Head of caudate nucleus (tissue), 42 donors: ENCODE results near the gene C1GALT1C1.
A peak's percentile ranks its signal among the peaks of the same experiment; 100 is the strongest.
"Not testable (repeated sequence)": the region's sequence is repeated elsewhere in the genome, so short reads cannot be mapped to it uniquely, and the experiment has no call there.

Experiments
- DNase-seq, 42 donors: peaks; one replicate each; pipeline versions ENCODE4 v3.0.0 to v3.0.0-alpha.2; 2020 to 2021; ENCODE audit warnings: mixed read lengths in 7 of 42
- intact Hi-C: fragments of 100-400 bp; cut with DNase I; formaldehyde crosslinking; loops from one replicate; pipeline ENCODE4 v1.15.0; 2022

Gene C1GALT1C1

GRCh38 chrX:120629667-120630537 lies at the start of gene C1GALT1C1:
Gene C1GALT1C1, minus strand, starts transcription at chrX:120630054. Its CDS starts 2,888 bp downstream, at chrX:120627166.
- DNase-seq = peak; percentile 77 to 95 (median 89)
- intact Hi-C loops = no loop called here

GRCh38 chrX:120677004-120677652 lies 47.3 kb upstream of the C1GALT1C1 start:
- no peak for DNase-seq
- intact Hi-C loops = no loop called here

- DNase-seq = no peak
- intact Hi-C loops = no loop called here
Observed at GRCh38 chrX:120672841-120673530, 43.1 kb upstream of the C1GALT1C1 start.

GRCh38 chrX:120672389-120672788 lies 42.5 kb upstream of the C1GALT1C1 start:
- intact Hi-C loops = no loop called here
- peak in 1 of 42 donors; percentile 35 for DNase-seq

DNA sequence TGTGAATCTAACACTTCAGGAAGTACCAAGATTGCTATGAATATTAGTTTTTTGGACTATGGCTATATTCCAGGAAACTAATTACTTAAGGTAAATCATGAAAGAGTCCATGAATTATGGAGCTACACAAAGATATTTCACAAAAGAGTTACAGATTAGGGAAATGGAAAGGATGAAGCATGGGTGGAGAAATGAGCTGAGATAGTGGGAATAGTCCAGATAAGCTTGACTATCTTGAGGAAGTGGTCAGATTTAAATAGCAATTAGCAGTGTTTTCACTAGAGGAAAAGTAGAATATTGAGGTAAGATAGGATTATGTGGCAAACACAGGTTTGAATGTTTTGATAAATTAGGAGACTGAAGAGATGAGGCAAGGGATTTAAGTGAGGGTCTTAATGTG lies 42.1 kb upstream of the C1GALT1C1 start:
- intact Hi-C loops = no loop called here
- DNase-seq = no peak

DNA sequence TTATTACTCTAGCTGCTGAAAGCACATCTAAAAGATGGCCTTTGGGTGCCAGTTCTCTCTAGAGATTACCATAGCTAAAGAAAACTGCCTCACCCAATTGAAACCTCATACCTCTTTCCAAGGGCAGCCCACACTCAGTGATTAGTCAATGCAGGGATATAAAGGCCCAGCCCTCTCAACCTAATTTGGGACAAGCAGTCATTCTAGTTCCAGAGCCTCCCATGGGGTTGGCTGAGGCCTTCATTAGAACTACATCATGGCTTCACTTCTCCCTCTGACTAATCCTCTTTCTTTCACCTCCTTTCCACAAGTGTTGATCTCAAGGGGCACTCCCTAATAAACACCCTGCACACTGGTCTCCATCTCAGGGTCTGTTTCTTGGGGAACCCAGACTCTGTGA lies 38.5 kb upstream of the C1GALT1C1 start:
- no peak for DNase-seq
- intact Hi-C loops = no loop called here

DNA sequence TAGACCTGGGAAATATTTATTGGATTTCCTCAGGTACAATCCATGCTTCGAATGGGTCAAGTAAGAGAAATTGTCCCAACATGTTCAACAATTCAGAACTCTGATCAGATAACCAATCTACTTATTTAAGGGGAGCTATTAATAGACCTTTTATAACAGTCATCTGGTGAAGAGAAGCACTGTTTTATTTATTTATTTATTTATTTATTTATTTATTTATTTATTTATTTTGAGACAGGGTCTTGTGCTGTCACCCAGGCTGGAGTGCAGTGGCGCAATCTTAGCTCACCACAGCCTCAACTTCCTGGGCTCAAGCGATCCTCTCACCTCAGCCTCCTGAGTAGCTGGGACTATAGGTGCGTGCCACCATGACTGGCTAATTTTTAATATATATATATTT lies 34.7 kb upstream of the C1GALT1C1 start:
- DNase-seq, intact Hi-C loops: not testable (repeated sequence)

- intact Hi-C loops = no loop called here
- no peak for DNase-seq
Observed at GRCh38 chrX:120664081-120664480, 34.2 kb upstream of the C1GALT1C1 start.

- no peak for DNase-seq
- intact Hi-C loops = no loop called here
Observed at GRCh38 chrX:120662662-120663061, 32.8 kb upstream of the C1GALT1C1 start.

GRCh38 chrX:120660637-120661036 lies 30.8 kb upstream of the C1GALT1C1 start:
- no peak for DNase-seq
- intact Hi-C loops = no loop called here

- intact Hi-C loops = no loop called here
- no peak for DNase-seq
Observed at GRCh38 chrX:120653000-120653399, 23.1 kb upstream of the C1GALT1C1 start.

- DNase-seq, intact Hi-C loops: not testable (repeated sequence)
Observed at GRCh38 chrX:120652256-120652655, 22.4 kb upstream of the C1GALT1C1 start.

DNA sequence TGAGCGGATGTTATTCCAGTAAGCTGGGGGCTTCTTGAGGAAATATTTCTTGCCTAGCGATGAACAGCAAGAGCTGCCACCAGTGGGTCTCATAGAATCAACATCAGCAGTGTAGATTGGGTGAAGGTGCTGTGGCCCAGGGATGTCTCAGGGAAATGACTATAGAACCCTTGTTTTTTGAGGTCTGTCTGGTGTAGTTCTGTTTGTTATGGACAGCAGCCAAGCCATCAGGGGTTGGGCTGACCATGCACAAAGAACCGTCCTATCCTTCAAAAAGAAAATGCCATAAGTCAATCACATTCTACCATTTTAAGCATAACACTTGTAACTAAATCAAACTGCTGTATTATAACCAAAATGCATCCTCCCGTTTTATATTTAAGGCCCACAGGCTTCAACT lies 17.3 kb upstream of the C1GALT1C1 start:
- DNase-seq = no peak
- intact Hi-C loops = no loop called here

GRCh38 chrX:120642871-120643270 lies 13.0 kb upstream of the C1GALT1C1 start:
- intact Hi-C loops = no loop called here

GRCh38 chrX:120638619-120639018 lies 8.8 kb upstream of the C1GALT1C1 start:
- intact Hi-C loops = no loop called here
- DNase-seq = no peak

More at GRCh38 chrX:120642871-120643270, 13.0 kb upstream of the C1GALT1C1 start:
- no peak for DNase-seq

GRCh38 chrX:120625371-120625770 lies 4.5 kb downstream of the C1GALT1C1 start:
- intact Hi-C loops = no loop called here
- no peak for DNase-seq

GRCh38 chrX:120617996-120618630 lies 11.7 kb downstream of the C1GALT1C1 start:
- intact Hi-C loops = no loop called here
- DNase-seq = no peak

GRCh38 chrX:120614816-120615215 lies 15.0 kb downstream of the C1GALT1C1 start:
- intact Hi-C loops = no loop called here
- no peak for DNase-seq

- intact Hi-C loops = no loop called here
- DNase-seq = no peak
Observed at GRCh38 chrX:120612086-120612485, 17.8 kb downstream of the C1GALT1C1 start.
